GM18502 (cell line): ENCODE data around the gene PAK1IP1.
"Not testable (repeated sequence)": the region's sequence is repeated elsewhere in the genome, so short reads cannot be mapped to it uniquely, and the experiment has no call there.

Experiments
- ATAC-seq: cut with Tn5 transposase; IDR thresholded peaks from one replicate; pipeline ENCODE4 v1.9.1; 2021; ENCODE audit warnings: mild to moderate bottlenecking; ENCODE audit not compliant: unreplicated experiment, poor library complexity

PAK1IP1 gene, protein sequence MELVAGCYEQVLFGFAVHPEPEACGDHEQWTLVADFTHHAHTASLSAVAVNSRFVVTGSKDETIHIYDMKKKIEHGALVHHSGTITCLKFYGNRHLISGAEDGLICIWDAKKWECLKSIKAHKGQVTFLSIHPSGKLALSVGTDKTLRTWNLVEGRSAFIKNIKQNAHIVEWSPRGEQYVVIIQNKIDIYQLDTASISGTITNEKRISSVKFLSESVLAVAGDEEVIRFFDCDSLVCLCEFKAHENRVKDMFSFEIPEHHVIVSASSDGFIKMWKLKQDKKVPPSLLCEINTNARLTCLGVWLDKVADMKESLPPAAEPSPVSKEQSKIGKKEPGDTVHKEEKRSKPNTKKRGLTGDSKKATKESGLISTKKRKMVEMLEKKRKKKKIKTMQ

DNA sequence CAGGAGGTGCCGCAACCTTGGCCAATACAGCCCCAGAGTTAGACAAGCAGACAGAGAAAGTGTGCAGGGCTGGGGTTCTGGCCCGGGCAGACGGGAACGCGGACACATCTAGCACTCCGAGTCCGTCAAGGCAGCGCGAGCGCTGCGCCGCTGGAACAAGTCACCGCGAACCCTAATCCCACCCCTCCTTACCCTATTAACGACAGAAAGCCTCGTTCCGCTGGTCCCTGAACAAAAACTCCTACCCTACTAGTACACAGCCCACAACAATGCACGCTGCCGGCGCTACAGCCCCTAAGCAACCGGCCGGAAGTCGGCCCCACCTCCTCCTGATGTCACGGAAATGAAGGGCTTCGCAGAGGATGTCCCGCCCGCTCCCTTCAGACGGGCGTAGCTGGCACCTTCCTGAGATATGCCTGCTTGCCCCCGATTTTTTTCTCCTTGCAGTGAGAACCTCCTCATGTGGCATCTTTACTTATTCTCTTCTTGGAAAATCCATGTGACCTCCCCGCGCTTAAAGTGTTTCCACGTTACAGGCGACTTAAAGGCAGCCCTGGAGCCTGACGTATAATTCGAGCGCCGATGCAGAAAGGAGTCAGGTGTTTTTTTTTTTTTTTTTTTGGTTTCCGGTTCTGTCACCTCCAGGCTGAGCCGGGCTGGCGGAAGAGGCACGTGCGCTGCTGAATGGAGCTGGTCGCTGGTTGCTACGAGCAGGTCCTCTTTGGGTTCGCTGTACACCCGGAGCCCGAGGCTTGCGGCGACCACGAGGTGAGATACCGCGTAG is at the start of gene PAK1IP1, which contains the start of gene C6orf52:
TSS of gene PAK1IP1 (plus strand) at position 671 of the 784 bp plus-strand sequence. CDS start at position 685, 14 bp downstream.
TSS of gene C6orf52 (minus strand) at position 315 of the 784 bp plus-strand sequence. CDS start 7,066 bp downstream, outside the sequence.
- ATAC-seq: peak; percentile 98

DNA sequence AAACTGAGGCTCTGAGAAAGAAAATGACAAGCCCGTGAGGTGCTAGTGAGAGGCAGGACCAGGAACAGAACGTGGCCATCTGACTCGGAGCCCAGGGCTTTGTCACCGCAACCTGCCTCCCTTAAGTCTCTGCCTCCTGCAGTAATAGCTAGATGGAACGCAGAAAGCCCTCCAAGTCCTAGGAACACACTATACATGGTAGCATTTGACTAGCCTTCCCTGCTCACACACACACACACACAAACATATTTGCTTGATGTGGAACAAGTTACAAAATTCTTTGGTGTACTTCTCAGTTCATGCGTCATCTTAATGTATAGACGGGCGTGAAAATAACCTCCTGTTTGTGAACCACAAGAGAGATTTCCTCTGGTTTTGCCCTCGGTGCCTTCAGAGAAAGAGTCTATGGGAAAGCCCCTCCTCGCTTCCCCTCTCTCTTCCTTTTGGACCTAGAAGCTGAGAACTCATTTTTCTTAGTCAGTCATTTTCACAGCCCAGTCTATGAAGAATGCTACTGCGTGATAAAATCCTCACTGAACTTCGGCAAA is 39.2 kb upstream of the PAK1IP1 start:
- peak; percentile 57 for ATAC-seq

DNA sequence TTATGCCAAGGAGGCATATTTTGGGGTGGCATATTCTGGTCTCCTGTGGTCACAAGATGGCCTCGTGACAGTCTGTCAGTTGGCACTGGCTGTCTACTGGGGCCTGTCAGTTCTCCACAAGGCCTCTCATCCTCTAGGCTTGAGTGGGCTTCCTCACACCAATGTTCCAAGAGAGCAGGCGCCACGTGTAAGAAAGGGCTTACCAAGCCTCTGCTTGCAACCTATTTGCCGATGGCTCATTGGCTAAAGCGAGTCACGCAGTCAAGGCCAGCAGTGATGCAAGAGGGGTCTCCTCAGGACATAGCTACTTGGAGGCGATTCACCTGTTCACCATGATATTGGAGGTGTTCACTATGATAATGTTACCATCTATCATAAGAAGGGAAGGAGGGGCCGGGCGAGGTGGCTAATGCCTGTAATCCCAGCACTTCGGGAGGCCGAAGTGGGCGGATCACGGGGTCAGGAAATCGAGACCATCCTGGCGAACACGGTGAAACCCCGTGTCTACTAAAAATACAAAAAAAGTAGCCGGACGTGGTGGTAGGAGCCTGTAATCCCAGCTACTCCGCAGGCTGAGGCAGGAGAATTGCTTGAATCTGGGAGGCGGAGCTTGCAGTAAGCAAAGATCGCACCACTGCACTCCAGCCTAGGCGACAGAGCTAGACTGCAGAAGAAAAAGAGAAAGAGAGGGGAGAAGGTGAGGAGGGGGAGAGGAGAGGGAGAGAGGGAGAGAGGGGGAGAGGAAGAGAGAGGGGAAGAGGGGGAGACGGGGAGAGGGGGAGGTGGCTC is 35.7 kb upstream of the PAK1IP1 start:
- ATAC-seq: no peak

DNA sequence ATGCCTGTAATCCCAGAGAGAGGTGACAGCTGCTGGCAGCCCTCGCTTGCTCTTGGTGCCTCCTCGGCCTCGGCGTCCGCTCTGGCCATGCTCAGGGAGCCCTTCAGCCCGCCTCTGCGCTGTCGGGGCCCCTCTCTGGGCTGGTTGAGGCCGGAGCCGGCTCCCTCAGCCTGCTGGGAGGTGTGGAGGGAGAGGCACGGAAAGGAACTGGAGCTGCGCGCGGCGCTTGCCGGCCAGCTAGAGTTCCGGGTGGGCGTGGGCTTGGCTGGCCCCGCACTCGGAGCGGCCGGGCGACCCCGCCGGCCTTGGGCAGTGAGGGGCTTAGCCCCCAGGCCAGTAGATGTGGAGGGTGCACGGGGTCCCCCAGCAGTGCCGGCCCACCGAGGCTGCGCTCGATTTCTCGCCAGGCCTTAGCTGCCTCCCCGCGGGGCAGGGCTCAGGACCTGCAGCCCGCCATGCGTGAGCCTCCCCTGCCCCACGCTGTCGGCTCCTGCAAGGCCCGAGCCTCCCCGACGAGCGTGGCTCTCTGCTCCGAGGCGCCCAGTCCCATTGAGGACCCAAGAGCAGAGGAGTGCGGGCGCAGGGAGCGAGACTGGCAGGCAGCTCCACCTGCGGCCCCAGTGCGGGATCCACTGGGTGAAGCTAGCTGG is 34.9 kb upstream of the PAK1IP1 start:
- ATAC-seq: no peak

DNA sequence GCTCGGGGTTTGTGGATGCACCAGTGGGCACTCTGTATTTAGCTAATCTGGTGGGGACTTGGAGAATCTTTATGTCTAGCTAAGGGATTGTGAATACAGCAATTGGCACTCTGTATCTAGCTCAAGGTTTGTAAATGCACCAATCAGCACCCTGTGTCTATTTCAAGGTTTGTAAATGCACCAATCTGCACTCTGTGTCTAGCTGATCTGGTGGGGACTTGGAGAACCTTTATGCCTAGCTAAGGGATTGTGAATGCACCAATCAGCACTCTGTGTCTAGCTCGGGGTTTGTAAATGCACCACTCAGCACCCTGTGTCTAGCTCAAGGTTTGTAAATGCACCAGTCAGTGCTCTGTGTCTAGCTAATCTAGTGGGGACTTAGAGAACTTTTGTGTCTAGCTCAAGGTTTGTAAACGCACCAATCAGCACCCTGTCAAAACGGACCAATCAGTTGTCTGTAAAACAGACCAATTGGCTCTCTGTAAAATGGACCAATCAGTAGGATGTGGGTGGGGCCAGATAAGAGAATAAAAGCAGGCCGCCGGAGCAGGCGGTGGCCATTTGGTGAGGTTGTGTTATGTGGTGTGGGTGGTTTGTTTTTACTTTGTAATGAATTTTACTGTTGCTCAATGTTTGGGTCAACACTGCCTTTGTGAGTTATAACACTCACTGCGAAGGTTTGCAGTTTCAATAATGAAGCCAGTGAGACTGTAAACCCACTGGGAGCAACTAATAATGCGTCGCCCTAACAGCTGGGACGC is 34.2 kb upstream of the PAK1IP1 start:
- ATAC-seq: not testable (repeated sequence)

DNA sequence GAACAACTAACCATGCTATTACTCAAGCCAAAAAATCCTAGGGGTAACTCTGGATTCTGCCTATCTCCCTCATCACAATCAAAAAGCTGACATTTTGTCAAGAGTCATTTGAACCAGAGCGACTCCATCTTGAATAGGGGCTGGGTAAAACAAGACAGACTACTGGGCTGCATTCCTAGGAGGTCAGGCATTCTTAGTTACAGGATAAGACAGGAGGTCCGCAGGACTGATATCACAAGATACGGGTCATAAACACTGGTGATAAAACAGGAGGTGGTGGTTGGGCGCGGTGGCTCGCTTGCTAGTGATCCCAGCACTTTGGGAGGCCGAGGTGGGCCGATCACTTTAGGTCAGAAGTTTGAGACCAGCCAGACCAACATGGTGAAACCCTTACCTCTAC is 32.6 kb upstream of the PAK1IP1 start:
- ATAC-seq: no peak

DNA sequence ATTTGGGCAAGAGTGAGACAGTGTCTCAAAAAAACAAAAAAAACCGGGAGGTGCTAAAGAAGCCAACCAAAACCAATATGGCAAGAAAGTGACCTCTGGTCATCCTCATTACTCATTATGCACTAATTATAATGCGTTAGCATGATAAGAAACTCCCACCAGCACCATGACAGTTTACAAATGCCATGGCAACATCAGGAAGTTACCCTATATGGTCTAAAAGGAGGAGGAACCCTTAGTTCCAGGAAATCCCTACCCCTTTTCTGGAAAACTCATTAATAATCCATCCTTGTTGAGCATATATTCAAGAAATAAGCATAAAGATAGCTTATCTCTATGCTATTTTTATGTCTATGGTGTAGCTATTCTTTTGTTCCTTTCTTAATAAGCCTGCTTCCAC is 32.0 kb upstream of the PAK1IP1 start:
- ATAC-seq: no peak

DNA sequence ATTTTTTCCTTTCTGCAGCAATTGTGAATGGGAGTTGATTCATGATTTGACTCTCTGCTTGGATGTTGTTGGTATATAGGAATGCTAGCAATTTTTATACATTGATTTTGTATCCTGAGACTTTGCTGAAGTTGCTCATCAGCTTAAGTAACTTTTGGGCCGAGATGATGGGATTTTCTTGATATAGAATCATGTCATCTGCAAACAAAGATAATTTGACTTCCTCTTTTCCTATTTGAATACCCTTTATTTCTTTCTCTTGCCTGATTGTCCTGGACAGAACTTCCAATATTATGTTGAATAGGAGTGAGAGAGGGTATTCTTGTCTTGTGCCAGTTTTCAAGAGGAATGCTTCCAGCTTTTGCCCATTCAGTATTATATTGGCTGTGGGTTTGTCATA is 29.2 kb upstream of the PAK1IP1 start:
- not testable (repeated sequence) for ATAC-seq

DNA sequence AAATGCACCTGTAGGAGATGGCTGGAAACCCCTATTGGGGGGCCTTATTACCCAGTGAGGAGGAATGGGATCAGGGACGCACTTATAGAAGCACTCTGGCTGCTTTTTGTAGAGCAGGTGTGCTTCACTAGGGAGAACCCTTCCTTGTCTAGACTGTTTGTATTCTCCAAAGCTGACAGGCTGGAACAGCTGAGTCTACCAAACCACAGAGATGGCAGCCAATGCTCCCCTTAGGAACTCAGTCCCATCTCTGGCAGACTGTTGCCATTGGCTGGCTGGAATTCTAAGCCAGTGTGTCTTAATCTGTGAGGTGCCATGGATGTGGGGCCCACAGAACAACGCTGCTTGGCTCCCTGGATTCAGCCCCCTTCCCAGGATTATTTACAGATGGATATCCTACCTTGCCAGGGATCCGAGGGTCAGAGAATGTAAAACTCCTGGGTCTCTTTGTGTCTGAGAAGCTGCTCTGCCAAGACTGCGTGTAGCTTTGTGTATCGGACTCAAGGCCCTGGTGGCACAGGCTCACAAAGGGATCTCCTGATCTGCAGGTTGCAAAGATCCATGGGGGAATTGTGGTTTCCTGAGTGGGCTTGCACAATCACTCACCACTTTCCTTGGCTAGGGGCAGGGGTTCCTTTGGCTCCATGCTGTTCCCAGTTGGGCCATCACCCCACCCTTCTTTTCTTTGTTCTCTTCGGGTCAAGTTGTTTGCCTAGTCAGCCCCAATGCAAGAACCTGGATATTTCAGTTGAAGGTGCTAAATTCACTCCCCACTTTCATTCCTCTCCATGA is 26.4 kb upstream of the PAK1IP1 start:
- no peak for ATAC-seq

DNA sequence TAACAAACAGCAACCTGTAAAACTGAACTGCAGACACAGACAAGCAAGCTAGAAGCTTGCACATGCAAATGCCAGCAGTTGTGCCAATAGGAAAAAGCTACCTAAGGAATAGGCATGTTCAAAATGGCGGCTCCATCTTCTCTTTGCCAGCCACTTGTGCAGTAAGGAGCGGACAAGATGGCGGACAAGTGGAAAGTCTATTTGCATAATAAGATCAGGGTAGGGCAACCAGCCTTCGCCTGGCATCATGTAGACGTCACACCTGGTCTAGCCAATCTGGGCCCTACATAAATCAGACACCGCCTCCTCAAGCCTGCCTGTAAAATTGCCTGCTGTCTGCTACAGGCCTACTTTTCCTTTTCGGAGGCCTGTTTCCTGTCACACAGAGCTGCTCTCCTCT is 18.4 kb upstream of the PAK1IP1 start:
- no peak for ATAC-seq

DNA sequence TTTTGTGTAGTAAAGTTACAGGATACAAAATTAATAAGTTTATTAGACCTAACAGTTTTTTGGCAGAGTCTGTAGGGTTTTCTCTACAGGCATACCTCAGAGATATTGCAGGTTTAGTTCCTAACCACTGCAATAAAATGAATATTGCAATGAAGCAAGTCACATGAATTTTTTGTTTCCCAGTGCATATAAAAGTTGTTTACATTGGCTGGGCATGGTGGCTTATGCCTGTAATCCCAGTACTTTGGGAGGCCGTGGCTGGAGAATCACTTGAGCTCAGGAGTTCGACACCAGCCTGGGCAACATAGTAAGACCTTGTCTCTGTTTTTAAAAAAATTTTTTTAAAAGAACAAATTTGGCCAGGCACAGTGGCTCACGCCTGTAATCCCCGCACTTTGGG is 16.3 kb upstream of the PAK1IP1 start:
- ATAC-seq: no peak

DNA sequence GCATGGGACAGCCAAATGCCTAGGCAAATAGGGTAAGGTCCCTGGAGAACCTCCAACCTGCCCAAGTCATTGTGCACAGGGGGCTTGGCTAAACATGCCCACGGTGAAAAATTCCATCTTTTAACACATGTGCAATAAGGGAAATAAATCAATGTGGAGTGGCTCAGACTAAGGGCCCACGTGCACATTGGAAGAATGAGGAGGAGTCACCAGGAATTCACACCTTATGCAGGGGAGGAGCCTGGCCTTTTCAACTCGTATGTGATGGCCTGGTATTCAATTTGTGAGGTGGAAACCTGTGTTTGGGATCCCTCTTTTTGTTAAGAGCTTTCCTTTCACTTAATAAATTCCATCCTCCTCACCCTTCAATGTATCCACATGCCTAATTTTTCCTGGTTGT is 13.0 kb upstream of the PAK1IP1 start:
- ATAC-seq: no peak

DNA sequence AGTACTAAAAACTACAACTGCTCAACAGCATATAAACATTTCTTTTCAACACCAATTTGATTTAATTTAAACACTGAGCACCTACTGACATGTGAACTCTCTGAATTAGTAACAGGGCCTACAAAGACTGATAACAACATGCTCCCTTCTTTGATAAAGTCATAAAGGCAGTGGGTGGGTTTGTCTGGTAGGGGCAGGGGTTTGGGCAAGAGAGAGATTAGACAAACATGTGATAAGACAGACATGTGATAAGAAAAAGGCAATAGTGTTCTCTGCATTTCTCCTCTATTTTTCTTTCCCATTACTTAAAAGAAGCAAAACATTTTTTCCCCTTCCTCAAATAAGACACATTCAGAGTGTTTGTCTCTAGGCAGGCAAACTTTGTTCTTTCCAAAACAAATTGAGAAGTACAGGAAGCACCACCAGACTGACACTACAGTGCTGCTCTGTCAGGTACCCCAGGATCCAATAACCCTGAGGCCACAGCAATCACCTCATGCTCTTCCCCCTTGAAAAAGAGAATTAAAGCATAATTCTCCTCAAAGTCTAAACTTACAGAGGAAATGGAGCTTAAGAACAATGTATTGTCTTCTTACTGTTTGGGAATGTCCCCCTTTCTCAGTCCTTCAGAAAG is 12.3 kb upstream of the PAK1IP1 start:
- no peak for ATAC-seq

DNA sequence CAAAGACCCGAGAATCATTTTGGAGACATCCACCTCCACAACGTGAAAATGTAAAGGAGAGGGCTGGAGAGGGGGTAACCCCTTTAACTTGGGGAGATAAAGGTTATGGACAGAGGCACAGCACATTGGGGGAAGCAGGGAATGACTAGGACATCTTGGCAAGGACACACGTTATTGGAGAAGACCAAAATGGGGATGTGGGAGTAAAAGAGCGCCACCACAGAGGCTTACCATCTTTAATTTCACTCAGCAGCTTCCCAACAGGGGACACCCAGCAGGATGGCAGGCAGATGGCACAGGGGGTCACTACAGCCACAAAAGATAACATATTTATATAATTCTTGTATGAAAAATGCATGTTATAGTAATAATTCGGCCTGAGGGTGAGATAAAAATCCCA is 10.2 kb upstream of the PAK1IP1 start:
- no peak for ATAC-seq

DNA sequence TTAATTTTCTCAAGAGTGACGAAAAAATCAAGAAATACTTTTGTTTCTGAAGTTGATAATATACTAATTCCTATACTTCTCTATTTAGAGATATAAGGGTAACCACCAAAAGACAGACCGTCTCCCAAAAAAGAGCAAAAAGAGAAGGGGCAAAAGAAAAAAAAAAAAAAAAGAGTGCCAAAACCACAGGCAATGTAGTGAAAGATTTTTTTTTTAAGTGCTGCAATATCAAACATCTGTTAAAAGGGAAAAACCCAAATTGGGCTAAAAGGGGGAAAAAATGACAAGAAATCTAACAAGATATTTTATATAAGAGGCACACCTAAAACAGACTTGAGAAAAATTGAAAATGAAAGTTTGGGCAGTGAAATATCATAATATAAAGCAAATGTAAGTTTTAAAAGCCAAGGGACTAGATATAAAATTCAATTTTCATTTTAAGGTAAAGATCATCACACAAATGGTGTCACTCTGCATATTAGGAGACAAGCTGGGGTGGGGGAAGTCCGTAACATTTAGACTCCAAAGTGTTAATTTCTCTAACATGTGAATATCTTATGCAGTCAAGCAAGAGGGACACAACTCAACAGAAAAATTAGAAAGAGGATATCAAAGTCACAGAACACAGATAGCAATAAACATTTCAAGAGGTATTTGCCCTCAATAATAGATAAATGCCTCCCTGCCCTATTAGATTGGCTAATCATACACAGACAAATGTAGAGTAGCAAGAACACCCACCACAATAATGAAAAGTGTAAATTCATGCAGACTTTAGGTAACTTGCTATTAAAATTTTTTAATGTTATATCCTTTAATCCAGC is 9.5 kb upstream of the PAK1IP1 start:
- ATAC-seq: no peak

DNA sequence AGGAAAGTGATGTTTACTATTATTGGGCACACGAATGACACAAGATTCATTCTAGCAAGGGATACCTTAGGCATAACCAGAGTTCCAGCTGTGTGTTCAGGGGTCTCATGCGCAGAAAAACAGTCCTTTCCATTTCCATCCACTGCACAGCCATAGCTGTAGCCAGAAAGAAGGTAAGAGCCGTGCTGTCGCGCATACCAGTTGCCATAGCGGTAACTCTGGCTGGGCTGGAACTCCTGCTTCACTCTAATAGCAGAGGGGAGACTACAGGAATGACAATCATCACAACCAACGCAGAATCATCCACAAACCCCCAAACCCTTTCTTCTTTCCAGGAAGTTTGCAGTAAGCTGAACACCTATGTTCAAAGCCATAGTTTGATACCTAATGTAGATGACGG is 7.9 kb upstream of the PAK1IP1 start:
- ATAC-seq: no peak

DNA sequence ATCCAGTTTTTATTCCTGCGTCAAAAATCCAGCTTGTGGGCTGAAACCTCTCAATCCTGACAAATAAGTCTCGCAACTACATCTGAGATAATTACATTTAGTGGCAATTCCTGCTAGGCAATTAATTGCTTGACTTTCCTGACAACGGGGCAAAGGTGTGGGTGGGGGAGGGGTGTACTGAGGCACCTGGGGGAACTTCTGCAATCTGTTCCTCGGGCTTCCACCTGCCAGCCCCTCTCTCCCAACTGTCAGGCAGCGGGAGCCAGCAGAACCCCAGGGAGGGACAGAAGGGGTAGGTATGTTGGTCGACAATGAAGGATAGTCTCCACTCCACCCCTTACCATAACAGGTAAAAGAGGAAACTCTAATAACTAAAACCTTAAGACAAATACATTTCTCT is 7.2 kb upstream of the PAK1IP1 start:
- ATAC-seq: no peak
